ENCODE results near the gene RGS18.

The RGS18 gene

DNA sequence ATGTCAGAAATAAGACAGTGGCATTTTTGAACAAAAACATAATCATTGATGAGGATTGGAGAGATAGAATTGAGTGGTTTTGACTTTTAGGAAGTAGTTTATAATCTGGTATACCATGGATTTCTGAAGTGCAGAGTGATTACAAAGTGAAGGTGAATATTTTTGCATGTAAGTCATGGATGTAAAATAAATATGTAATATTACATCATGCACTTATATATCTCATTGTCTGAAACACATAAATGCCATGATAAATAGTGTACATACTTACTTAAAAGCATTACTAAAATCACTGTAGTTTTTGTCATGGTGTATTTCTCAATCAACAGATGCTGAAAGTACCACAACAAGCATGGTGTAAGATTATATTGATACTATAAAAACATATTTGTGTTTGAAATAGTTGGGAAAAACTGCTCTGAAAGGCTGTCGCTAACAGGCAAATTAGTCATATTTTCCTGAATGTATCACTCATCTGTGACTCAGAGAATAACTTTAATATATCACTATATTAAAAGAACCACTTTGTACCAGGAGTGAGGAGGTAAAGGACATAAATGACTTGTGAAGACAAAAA is 24.8 kb upstream of the RGS18 start:
- Histone ChIP-seq H3K4me1 (ENCODE audit: insufficient read depth, low read length) (no peaks in the 10 kb centered on the region), H3K9me3 (ENCODE audit: low read length) (no peaks in the 10 kb centered on the region), H3K36me3 (ENCODE audit: insufficient read depth, low read length) (no peaks in the 10 kb centered on the region), H3K27ac (ENCODE audit: low read depth, low read length) (no peak overlapping the region), H3K9ac (ENCODE audit: low read length) (no peak overlapping the region), H3K27me3 (ENCODE audit: control insufficient read depth in 1 of 2, insufficient read depth in 2 of 2, low read length in 2 of 2) (no peaks in the 10 kb centered on the region), H3K4me3 (ENCODE audit: low read depth in 1 of 2, low read length in 2 of 2) (no peak overlapping the region)

DNA sequence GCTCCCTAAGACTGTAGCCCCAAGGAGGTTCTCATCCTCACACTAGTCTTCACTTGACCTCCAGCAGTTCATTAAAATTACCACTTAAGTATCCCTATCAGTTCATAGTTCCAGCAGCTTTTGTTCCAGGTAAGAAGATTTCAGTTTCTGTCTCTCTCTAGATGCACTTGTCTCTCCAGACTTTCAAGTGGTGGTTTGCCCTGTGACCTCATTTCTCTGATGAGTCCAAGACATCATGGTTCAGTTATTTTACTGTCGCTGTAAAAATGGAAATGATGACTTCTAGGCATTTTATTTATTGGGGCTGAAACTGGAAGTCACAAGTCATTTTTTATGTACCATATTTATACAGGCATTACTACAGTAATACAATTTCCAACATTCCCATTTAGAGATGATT is 17.9 kb upstream of the RGS18 start:
- no peaks in the 10 kb centered on the region for H3K36me3 ChIP-seq (ENCODE audit: insufficient read depth, low read length)
- no peaks in the 10 kb centered on the region for H3K4me1 ChIP-seq (ENCODE audit: insufficient read depth, low read length)
- H3K9me3 ChIP-seq (ENCODE audit: low read length): no peaks in the 10 kb centered on the region
- no peak overlapping the region for H3K27ac ChIP-seq (ENCODE audit: low read depth, low read length)
- H3K4me3 ChIP-seq (ENCODE audit: low read depth in 1 of 2, low read length in 2 of 2): no peak overlapping the region
- H3K9ac ChIP-seq (ENCODE audit: low read length): no peak overlapping the region
- H3K27me3 ChIP-seq (ENCODE audit: control insufficient read depth in 1 of 2, insufficient read depth in 2 of 2, low read length in 2 of 2): no peaks in the 10 kb centered on the region

DNA sequence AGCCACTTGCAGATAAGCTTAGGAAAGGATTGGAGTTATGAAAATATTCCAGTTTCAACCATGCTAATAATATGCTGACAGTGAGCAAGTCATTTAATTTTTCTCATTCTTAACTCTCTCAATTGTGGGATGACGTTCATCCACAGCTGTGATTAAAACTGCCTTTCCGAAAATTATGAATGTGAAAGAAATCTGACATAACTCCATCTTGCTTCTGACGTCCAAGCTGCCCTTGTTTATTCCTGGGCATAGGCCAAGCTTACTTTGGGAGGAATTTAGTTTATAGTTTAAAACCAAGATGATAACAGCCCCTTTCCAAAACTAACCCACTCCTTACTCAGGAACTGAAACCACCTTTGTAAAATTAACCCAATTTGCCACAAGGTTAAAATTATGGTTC is 11.0 kb upstream of the RGS18 start:
- Histone ChIP-seq H3K36me3 (ENCODE audit: insufficient read depth, low read length) (no peaks in the 10 kb centered on the region), H3K4me3 (ENCODE audit: low read depth in 1 of 2, low read length in 2 of 2) (no peak overlapping the region), H3K4me1 (ENCODE audit: insufficient read depth, low read length) (no peaks in the 10 kb centered on the region), H3K27ac (ENCODE audit: low read depth, low read length) (no peak overlapping the region), H3K9me3 (ENCODE audit: low read length) (no peaks in the 10 kb centered on the region), H3K9ac (ENCODE audit: low read length) (no peak overlapping the region), H3K27me3 (ENCODE audit: control insufficient read depth in 1 of 2, insufficient read depth in 2 of 2, low read length in 2 of 2) (no peaks in the 10 kb centered on the region)

DNA sequence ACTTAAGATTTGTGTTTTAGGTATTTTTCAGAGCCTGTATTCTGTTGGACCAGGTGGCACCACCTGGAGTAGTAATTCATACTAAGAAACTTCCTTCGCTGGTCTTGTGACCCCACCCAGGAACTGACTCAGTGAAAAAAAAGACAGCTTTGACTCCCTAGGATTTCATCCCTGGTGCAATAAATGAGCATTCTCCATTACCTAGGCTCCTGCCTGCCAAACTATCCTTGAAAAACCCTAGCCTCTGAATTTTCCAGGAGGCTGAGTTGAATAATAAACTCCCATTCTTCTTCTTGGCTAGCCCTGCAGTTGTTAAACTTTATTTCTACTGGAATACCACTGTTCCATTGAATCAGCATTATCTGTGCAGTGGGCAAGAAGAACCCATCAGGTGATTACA is 10.6 kb upstream of the RGS18 start:
- no peaks in the 10 kb centered on the region for H3K27me3 ChIP-seq (ENCODE audit: control insufficient read depth in 1 of 2, insufficient read depth in 2 of 2, low read length in 2 of 2)
- no peaks in the 10 kb centered on the region for H3K36me3 ChIP-seq (ENCODE audit: insufficient read depth, low read length)
- no peaks in the 10 kb centered on the region for H3K9me3 ChIP-seq (ENCODE audit: low read length)
- no peak overlapping the region for H3K9ac ChIP-seq (ENCODE audit: low read length)
- no peaks in the 10 kb centered on the region for H3K4me1 ChIP-seq (ENCODE audit: insufficient read depth, low read length)
- H3K4me3 ChIP-seq (ENCODE audit: low read depth in 1 of 2, low read length in 2 of 2): no peak overlapping the region
- H3K27ac ChIP-seq (ENCODE audit: low read depth, low read length): no peak overlapping the region

DNA sequence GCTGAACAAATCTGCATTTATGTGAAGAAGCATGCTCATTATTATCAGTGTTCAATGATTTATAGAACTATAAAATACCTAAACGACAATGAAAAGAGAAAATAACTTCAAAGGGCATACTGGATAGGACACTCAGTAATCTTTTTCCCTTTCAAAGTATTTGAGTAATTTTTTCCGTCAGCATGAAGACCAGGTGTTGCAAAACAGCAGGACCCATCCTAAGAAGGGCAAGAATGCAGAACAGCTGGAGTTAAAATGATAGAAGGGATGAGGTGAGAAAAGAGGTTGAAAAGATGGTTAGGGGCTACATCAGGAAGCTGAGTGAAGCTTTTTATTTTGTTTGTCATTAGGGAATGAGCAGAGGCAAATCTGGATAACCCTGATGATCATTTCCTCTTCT is 7.1 kb upstream of the RGS18 start:
- H3K4me3 ChIP-seq (ENCODE audit: low read depth in 1 of 2, low read length in 2 of 2): no peak overlapping the region
- H3K36me3 ChIP-seq (ENCODE audit: insufficient read depth, low read length): no peaks in the 10 kb centered on the region
- no peak overlapping the region for H3K27ac ChIP-seq (ENCODE audit: low read depth, low read length)
- no peaks in the 10 kb centered on the region for H3K27me3 ChIP-seq (ENCODE audit: control insufficient read depth in 1 of 2, insufficient read depth in 2 of 2, low read length in 2 of 2)
- no peaks in the 10 kb centered on the region for H3K9me3 ChIP-seq (ENCODE audit: low read length)
- no peak overlapping the region for H3K9ac ChIP-seq (ENCODE audit: low read length)
- no peaks in the 10 kb centered on the region for H3K4me1 ChIP-seq (ENCODE audit: insufficient read depth, low read length)

DNA sequence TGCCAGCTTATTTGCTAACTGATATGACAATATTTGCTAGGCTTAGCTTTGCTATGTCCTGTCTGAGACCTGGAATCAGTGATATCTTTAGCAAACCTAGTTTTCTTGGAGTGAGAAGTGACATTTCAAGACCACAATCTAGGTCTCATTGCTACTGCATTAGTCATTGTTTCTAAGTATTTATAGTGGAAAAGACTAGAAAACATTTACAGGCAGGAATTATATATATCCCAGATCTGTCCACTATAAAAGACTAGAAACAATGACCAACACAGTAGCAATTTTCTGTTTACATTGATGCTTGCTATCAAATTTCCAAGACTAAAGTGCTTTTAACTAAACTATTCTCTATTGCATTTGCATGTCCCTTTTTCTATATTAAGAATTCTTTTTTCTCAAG is 5.0 kb upstream of the RGS18 start:
- H3K4me1 ChIP-seq (ENCODE audit: insufficient read depth, low read length): no peaks in the 10 kb centered on the region
- H3K9me3 ChIP-seq (ENCODE audit: low read length): no peaks in the 10 kb centered on the region
- no peak overlapping the region for H3K9ac ChIP-seq (ENCODE audit: low read length)
- H3K27ac ChIP-seq (ENCODE audit: low read depth, low read length): no peak overlapping the region
- H3K36me3 ChIP-seq (ENCODE audit: insufficient read depth, low read length): no peaks in the 10 kb centered on the region
- H3K4me3 ChIP-seq (ENCODE audit: low read depth in 1 of 2, low read length in 2 of 2): no peak overlapping the region
- H3K27me3 ChIP-seq (ENCODE audit: control insufficient read depth in 1 of 2, insufficient read depth in 2 of 2, low read length in 2 of 2): no peaks in the 10 kb centered on the region

DNA sequence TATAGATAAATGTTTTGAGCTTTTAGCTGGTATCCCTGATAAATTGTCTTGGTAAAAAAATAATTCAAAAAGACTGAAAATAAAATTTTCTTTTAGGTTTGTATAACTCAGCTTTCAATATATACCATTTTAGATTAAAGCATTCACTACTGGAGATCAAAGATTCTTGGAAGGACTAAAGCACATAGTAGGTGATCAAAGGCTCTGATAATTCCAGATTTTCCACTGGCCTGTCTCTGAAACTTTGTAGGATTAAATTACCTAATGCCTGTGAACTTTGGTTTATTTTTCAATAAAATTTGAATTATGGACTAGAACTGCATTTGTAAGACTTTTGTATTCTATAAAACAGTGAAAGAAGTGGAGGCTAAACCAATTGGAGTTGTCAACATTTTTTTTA is 1.2 kb upstream of the RGS18 start:
- Histone ChIP-seq H3K27me3 (ENCODE audit: control insufficient read depth in 1 of 2, insufficient read depth in 2 of 2, low read length in 2 of 2) (no peaks in the 10 kb centered on the region), H3K36me3 (ENCODE audit: insufficient read depth, low read length) (no peaks in the 10 kb centered on the region), H3K9me3 (ENCODE audit: low read length) (no peaks in the 10 kb centered on the region), H3K4me3 (ENCODE audit: low read depth in 1 of 2, low read length in 2 of 2) (no peak overlapping the region), H3K27ac (ENCODE audit: low read depth, low read length) (no peak overlapping the region), H3K4me1 (ENCODE audit: insufficient read depth, low read length) (no peaks in the 10 kb centered on the region), H3K9ac (ENCODE audit: low read length) (no peak overlapping the region)

DNA sequence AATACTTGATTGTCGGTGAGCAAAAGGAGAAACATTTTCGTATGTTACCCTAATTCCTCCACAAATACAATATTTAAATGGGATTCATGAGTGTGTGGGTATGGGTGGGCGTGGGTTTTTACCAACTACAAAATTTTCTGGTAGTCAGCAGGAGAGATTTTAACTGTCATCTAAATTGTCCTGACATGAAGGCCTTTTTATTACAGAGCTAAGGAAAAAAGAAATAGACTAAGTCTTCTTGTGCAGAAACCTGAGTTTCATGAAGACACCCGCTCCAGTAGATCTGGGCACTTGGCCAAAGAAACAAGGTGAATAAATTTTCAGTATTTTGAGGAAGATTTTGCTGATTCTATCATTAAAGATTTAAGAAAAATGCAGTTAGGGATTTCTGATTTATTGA is 752 bp downstream of the RGS18 start:
- no peak overlapping the region for H3K4me3 ChIP-seq (ENCODE audit: low read depth in 1 of 2, low read length in 2 of 2)
- no peak overlapping the region for H3K27ac ChIP-seq (ENCODE audit: low read depth, low read length)

DNA sequence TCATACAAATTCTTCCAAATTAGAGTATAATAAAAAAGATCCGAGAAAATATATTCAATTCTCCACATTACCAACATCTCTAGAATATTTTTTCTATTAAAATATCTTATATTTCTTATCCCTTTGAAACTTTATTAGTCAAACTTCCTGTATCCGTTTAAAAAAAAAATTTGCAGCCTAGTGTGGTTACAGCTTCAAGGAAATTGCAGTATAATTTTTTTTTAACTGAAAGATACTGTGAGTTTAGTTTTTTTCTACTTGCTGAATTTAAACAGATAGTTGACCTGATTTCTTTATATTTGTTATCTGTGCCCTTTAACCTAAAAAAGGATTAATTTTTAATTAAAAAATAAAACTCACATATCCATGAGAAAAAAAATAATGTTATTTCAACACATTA is 1.5 kb downstream of the RGS18 start:
- H3K4me1 ChIP-seq (ENCODE audit: insufficient read depth, low read length): no peaks in the 10 kb centered on the region
- H3K27ac ChIP-seq (ENCODE audit: low read depth, low read length): no peak overlapping the region
- no peaks in the 10 kb centered on the region for H3K27me3 ChIP-seq (ENCODE audit: control insufficient read depth in 1 of 2, insufficient read depth in 2 of 2, low read length in 2 of 2)
- H3K9me3 ChIP-seq (ENCODE audit: low read length): no peaks in the 10 kb centered on the region
- H3K9ac ChIP-seq (ENCODE audit: low read length): no peak overlapping the region
- no peaks in the 10 kb centered on the region for H3K36me3 ChIP-seq (ENCODE audit: insufficient read depth, low read length)
- no peak overlapping the region for H3K4me3 ChIP-seq (ENCODE audit: low read depth in 1 of 2, low read length in 2 of 2)

More for the DNA sequence above, 752 bp downstream of the RGS18 start:
- Histone ChIP-seq H3K9ac (ENCODE audit: low read length) (no peak overlapping the region), H3K9me3 (ENCODE audit: low read length) (no peaks in the 10 kb centered on the region), H3K36me3 (ENCODE audit: insufficient read depth, low read length) (no peaks in the 10 kb centered on the region), H3K27me3 (ENCODE audit: control insufficient read depth in 1 of 2, insufficient read depth in 2 of 2, low read length in 2 of 2) (no peaks in the 10 kb centered on the region), H3K4me1 (ENCODE audit: insufficient read depth, low read length) (no peaks in the 10 kb centered on the region)

DNA sequence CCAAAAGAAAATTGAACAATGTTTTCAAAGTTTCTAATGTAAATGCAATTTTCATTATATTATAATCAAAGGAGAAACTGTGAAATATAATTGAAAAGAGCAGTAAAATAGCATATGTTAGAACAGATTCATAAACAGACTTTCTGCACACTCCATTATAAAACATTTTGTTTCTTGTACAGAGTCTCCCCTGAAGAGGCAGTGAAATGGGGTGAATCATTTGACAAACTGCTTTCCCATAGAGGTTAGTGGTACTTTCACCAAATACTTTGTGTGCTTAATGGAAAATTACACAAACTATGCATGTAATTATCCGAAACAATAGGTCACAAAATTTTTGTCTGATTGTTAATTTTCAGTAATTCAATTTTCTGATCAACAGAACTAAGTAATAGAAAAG is 1.9 kb downstream of the RGS18 start:
- H3K4me3 ChIP-seq (ENCODE audit: low read depth in 1 of 2, low read length in 2 of 2): no peak overlapping the region
- H3K27ac ChIP-seq (ENCODE audit: low read depth, low read length): no peak overlapping the region
- H3K9me3 ChIP-seq (ENCODE audit: low read length): no peaks in the 10 kb centered on the region

DNA sequence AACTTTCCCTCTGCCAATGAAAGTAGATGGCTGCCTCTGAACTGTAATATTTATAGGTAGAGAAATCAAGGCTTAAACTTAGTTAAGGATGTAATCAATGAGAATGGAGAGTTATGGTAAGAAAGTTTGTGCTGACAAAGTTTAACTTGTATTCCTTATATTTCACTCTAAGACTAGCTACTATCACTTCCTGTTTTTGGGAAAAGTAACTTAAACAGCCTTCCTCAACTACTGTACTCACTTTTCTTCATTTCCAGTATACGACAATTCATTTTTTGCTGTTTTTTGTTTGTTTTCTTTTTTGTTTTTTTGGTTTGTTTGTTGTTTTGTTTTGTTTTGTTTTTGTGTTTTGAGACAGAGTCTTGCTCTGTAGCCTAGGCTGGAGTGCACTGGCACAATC is 3.7 kb downstream of the RGS18 start:
- no peaks in the 10 kb centered on the region for H3K27me3 ChIP-seq (ENCODE audit: control insufficient read depth in 1 of 2, insufficient read depth in 2 of 2, low read length in 2 of 2)
- H3K27ac ChIP-seq (ENCODE audit: low read depth, low read length): no peak overlapping the region
- H3K36me3 ChIP-seq (ENCODE audit: insufficient read depth, low read length): no peaks in the 10 kb centered on the region
- H3K9ac ChIP-seq (ENCODE audit: low read length): no peak overlapping the region
- no peaks in the 10 kb centered on the region for H3K9me3 ChIP-seq (ENCODE audit: low read length)
- H3K4me1 ChIP-seq (ENCODE audit: insufficient read depth, low read length): no peaks in the 10 kb centered on the region
- H3K4me3 ChIP-seq (ENCODE audit: low read depth in 1 of 2, low read length in 2 of 2): no peak overlapping the region

More for the DNA sequence above, 1.9 kb downstream of the RGS18 start:
- Histone ChIP-seq H3K9ac (ENCODE audit: low read length) (no peak overlapping the region), H3K36me3 (ENCODE audit: insufficient read depth, low read length) (no peaks in the 10 kb centered on the region), H3K4me1 (ENCODE audit: insufficient read depth, low read length) (no peaks in the 10 kb centered on the region), H3K27me3 (ENCODE audit: control insufficient read depth in 1 of 2, insufficient read depth in 2 of 2, low read length in 2 of 2) (no peaks in the 10 kb centered on the region)

DNA sequence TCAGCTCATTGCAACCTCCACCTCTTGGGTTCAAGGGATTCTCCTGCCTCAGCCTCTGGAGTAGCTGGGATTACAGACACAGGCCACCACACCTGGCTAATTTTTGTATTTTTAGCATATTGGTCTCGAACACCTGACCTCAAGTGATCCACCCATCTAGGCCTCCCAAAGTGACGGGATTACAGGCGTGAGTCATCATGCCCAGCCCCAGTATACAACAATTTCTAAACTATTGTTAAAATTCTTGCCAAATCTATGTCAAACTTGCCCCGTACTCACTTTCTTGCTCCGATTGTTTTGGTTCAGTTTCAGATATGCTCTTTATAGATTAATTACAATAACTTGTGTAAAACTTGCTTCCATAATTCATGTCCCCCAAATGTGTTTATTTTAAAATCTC is 4.1 kb downstream of the RGS18 start:
- no peaks in the 10 kb centered on the region for H3K4me1 ChIP-seq (ENCODE audit: insufficient read depth, low read length)
- no peak overlapping the region for H3K4me3 ChIP-seq (ENCODE audit: low read depth in 1 of 2, low read length in 2 of 2)
- H3K27me3 ChIP-seq (ENCODE audit: control insufficient read depth in 1 of 2, insufficient read depth in 2 of 2, low read length in 2 of 2): no peaks in the 10 kb centered on the region
- no peak overlapping the region for H3K9ac ChIP-seq (ENCODE audit: low read length)
- H3K36me3 ChIP-seq (ENCODE audit: insufficient read depth, low read length): no peaks in the 10 kb centered on the region
- no peak overlapping the region for H3K27ac ChIP-seq (ENCODE audit: low read depth, low read length)
- H3K9me3 ChIP-seq (ENCODE audit: low read length): no peaks in the 10 kb centered on the region
